Measurements from ENCODE around the gene PPP6R3.

DNA sequence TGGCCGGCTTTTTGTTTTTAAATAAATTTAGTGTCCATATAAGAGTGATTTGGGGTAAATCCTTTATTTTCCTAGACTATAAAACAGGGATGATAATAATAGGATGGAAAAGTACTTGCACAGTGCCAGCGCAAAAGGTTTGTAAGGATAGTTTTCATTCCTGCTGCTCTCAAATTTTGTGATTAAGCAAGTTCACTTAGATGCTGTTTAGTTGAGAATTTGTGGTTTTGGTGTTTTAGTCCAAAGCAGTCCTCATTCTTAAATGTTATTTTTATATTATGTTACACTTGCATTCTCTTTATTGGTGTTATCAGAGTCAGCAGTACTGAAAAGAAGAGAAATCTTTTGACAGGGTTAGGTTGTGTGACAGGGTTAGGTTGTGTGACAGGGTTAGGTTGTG lies 47.9 kb downstream of the PPP6R3 start:
- TF ChIP-seq POLR2A (IDR thresholded peaks at IDR 0.05; ENCODE audit: extremely low read depth, insufficient read length) (no peak), MYC (IDR thresholded peaks at IDR 0.05; ENCODE audit: low read depth, low read length) (no peak)
- TF ChIP-seq, protein P1, sequence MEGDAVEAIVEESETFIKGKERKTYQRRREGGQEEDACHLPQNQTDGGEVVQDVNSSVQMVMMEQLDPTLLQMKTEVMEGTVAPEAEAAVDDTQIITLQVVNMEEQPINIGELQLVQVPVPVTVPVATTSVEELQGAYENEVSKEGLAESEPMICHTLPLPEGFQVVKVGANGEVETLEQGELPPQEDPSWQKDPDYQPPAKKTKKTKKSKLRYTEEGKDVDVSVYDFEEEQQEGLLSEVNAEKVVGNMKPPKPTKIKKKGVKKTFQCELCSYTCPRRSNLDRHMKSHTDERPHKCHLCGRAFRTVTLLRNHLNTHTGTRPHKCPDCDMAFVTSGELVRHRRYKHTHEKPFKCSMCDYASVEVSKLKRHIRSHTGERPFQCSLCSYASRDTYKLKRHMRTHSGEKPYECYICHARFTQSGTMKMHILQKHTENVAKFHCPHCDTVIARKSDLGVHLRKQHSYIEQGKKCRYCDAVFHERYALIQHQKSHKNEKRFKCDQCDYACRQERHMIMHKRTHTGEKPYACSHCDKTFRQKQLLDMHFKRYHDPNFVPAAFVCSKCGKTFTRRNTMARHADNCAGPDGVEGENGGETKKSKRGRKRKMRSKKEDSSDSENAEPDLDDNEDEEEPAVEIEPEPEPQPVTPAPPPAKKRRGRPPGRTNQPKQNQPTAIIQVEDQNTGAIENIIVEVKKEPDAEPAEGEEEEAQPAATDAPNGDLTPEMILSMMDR (IDR thresholded peaks at IDR 0.05; ENCODE audit: low read depth, low read length), result no peak
- TF ChIP-seq, protein P2, sequence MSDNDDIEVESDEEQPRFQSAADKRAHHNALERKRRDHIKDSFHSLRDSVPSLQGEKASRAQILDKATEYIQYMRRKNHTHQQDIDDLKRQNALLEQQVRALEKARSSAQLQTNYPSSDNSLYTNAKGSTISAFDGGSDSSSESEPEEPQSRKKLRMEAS (IDR thresholded peaks at IDR 0.05; ENCODE audit: low read depth, low read length), result no peak
